ENCODE data around the gene MYCBP2.

DNA sequence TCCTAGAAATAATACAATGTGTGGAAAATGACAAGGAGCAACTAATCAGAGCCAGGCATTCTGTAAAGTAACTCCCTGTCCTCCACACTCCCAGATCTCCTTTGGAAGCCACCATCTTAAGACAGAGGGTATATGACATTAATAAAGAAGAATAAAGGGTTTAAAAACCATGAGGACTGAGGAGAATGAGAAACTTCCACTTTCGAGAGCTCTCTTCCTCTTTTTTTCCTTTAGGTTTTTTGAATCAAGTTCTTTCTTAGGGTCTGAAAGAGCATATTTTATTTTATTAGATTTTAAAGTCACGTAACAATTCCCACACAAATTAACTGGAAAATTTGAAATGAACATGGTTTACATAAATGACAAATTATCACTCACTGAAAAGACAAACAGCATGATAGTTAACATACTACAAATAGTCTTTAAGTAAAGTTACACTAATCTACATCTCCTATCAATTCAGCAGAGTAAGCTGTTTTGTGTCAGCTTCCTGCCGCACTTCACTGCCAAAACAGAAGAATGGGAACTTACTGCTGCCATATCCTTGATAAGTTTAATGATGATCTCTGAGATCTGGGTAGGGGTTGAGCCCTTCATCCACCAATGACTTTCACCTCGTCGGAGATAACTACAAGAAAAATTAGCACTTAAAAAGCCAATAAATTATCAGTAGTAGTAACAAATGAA, 261.3 kb downstream of the MYCBP2 start:
- no peak for TF ChIP-seq CTCF (IDR thresholded peaks at IDR 0.05)
- no peak for TF ChIP-seq POLR2A (IDR thresholded peaks at IDR 0.05)
- no peak for TF ChIP-seq POLR2AphosphoS5 (IDR thresholded peaks at IDR 0.05)
